ENCODE measurements around the gene RNF114. TPM values are rescaled to one million over a fixed set of nuclear protein-coding genes. Genes with fewer than 3 reads are reported as not detected.

RNF114 gene
- total and polyA plus RNA-seq, 4 donors = 37.6 to 69.7 (median 60.0) TPM

- peaks cover 12 to 25% (median 23%) of the 10 kb centered on the region in 4 donors for H3K36me3 ChIP-seq (ENCODE audit: control insufficient read depth in 4 of 4, insufficient read depth in 4 of 4, low read length in 4 of 4)
- 73 to 90% methylated on average over 5 of the region's 5 CpGs for WGBS, 2 donors
- no peak overlapping the region for H3K27ac ChIP-seq (ENCODE audit: low read depth in 1 of 2, low read length in 1 of 2)
- DNase-seq (no peak), ATAC-seq (ENCODE audit: insufficient read depth, low FRiP score) (no peak)
- no peaks in the 10 kb centered on the region for H3K9me3 ChIP-seq (ENCODE audit: control insufficient read depth in 4 of 4, insufficient read depth in 3 of 4, low read length in 3 of 4)
- peaks cover 0 to 3% (median 0%) of the 10 kb centered on the region in 5 donors for H3K4me1 ChIP-seq (ENCODE audit: control insufficient read depth in 5 of 5, insufficient read depth in 5 of 5, low read length in 5 of 5)
- no peak for TF ChIP-seq CTCF (IDR thresholded peaks at IDR 0.05; ENCODE audit: control extremely low read depth, extremely low read depth)
- no peaks in the 10 kb centered on the region for H3K27me3 ChIP-seq (ENCODE audit: control insufficient read depth in 3 of 3, insufficient read depth in 3 of 3, low read length in 2 of 3)
- H3K9ac ChIP-seq (ENCODE audit: insufficient read depth in 1 of 2, low read length in 2 of 2) = no peak overlapping the region
- H3K4me3 ChIP-seq = no peak overlapping the region
Measured at GRCh38 chr20:49901588-49901987, 34.6 kb upstream of the RNF114 start.

GRCh38 chr20:49904440-49905214, 31.6 kb upstream of the RNF114 start:
- H3K4me3 ChIP-seq = no peak overlapping the region
- no peaks in the 10 kb centered on the region for H3K9me3 ChIP-seq (ENCODE audit: control insufficient read depth in 4 of 4, insufficient read depth in 3 of 4, low read length in 3 of 4)
- TF ChIP-seq CTCF (IDR thresholded peaks at IDR 0.05; ENCODE audit: control extremely low read depth, extremely low read depth) = no peak
- DNase-seq (no peak), ATAC-seq (ENCODE audit: insufficient read depth, low FRiP score) (no peak)
- no peaks in the 10 kb centered on the region for H3K27me3 ChIP-seq (ENCODE audit: control insufficient read depth in 3 of 3, insufficient read depth in 3 of 3, low read length in 2 of 3)
- peaks cover 0 to 5% (median 0%) of the 10 kb centered on the region in 5 donors for H3K4me1 ChIP-seq (ENCODE audit: control insufficient read depth in 5 of 5, insufficient read depth in 5 of 5, low read length in 5 of 5)
- WGBS, 2 donors = 92 to 96% methylated on average over 17 of the region's 17 CpGs
- H3K9ac ChIP-seq (ENCODE audit: insufficient read depth in 1 of 2, low read length in 2 of 2) = no peak overlapping the region
- no peak overlapping the region for H3K27ac ChIP-seq (ENCODE audit: low read depth in 1 of 2, low read length in 1 of 2)
- peaks cover 12 to 47% (median 27%) of the 10 kb centered on the region in 4 donors for H3K36me3 ChIP-seq (ENCODE audit: control insufficient read depth in 4 of 4, insufficient read depth in 4 of 4, low read length in 4 of 4)

GRCh38 chr20:49905415-49906091, 30.6 kb upstream of the RNF114 start:
- ATAC-seq (ENCODE audit: insufficient read depth, low FRiP score) (no peak), DNase-seq (no peak)
- WGBS, 2 donors = 94 to 95% methylated on average over 29 of the region's 29 CpGs
- Histone ChIP-seq H3K36me3 (ENCODE audit: control insufficient read depth in 4 of 4, insufficient read depth in 4 of 4, low read length in 4 of 4) (peaks cover 12 to 53% (median 27%) of the 10 kb centered on the region in 4 donors), H3K4me1 (ENCODE audit: control insufficient read depth in 5 of 5, insufficient read depth in 5 of 5, low read length in 5 of 5) (peaks cover 0 to 5% (median 0%) of the 10 kb centered on the region in 5 donors), H3K27me3 (ENCODE audit: control insufficient read depth in 3 of 3, insufficient read depth in 3 of 3, low read length in 2 of 3) (no peaks in the 10 kb centered on the region), H3K27ac (ENCODE audit: low read depth in 1 of 2, low read length in 1 of 2) (peak overlapping the region in 1 of 2 donors; percentile 65), H3K9me3 (ENCODE audit: control insufficient read depth in 4 of 4, insufficient read depth in 3 of 4, low read length in 3 of 4) (no peaks in the 10 kb centered on the region), H3K4me3 (no peak overlapping the region), H3K9ac (ENCODE audit: insufficient read depth in 1 of 2, low read length in 2 of 2) (no peak overlapping the region)
- TF ChIP-seq CTCF (IDR thresholded peaks at IDR 0.05; ENCODE audit: control extremely low read depth, extremely low read depth) = no peak
